Osteocyte (in vitro differentiated cells): Measurements from ENCODE around the gene SLC12A9. TPM values are rescaled to one million over a fixed set of nuclear protein-coding genes. Genes with fewer than 3 reads are reported as not detected.
A peak's percentile ranks its signal among the peaks of the same experiment; 100 is the strongest.

ENCODE experiments used
- DNase-seq: peaks from one replicate; pipeline ENCODE4 v3.0.0; 2021; ENCODE audit warnings: mixed read lengths; ENCODE audit not compliant: unreplicated experiment; ENCODE audit errors: extremely low spot score
- H3K27ac Mint-ChIP-seq: one replicate; pipeline ENCODE4 v1.8.0; 2021; ENCODE audit warnings: mild to moderate bottlenecking, mixed read lengths; ENCODE audit not compliant: unreplicated experiment
- H3K27me3 Mint-ChIP-seq: one replicate; pipeline ENCODE4 v1.8.0; 2021; ENCODE audit warnings: mixed read lengths; ENCODE audit not compliant: unreplicated experiment
- H3K36me3 Mint-ChIP-seq: one replicate; pipeline ENCODE4 v1.8.0; 2021; ENCODE audit warnings: mixed read lengths; ENCODE audit not compliant: unreplicated experiment
- H3K4me1 Mint-ChIP-seq: one replicate; pipeline ENCODE4 v1.8.0; 2021; ENCODE audit warnings: mixed read lengths; ENCODE audit not compliant: unreplicated experiment
- H3K4me3 Mint-ChIP-seq: one replicate; pipeline ENCODE4 v1.8.0; 2021; ENCODE audit warnings: mild to moderate bottlenecking, moderate library complexity, mixed read lengths; ENCODE audit not compliant: unreplicated experiment
- H3K9me3 Mint-ChIP-seq: one replicate; pipeline ENCODE4 v1.8.0; 2021; ENCODE audit warnings: mixed read lengths; ENCODE audit not compliant: unreplicated experiment
- total RNA-seq: library from RNA; stranded (reverse); gene quantifications from 2 replicates; pipeline ENCODE4 v1.2.1, GENCODE V29; 2021
- TF ChIP-seq, protein P1 (sequence below): fragments of 200-600 bp; sonication (generic); IDR thresholded peaks from 2 replicates; pipeline ENCODE4 v1.5.0; 2021; ENCODE audit warnings: antibody characterized with exemption, mild to moderate bottlenecking, moderate library complexity

The SLC12A9 gene
- total RNA-seq, 1 donor from 2014 or later = 32.1 TPM

- Mint-ChIP-seq H3K9me3 (no peaks in the 10 kb centered on the region), H3K4me1 (peaks cover 12% of the 10 kb centered on the region), H3K36me3 (peaks cover 9% of the 10 kb centered on the region), H3K27ac (peak overlapping the region; percentile 63), H3K4me3 (no peak overlapping the region), H3K27me3 (no peaks in the 10 kb centered on the region)
- DNase-seq = no peak
- TF ChIP-seq, protein P1, sequence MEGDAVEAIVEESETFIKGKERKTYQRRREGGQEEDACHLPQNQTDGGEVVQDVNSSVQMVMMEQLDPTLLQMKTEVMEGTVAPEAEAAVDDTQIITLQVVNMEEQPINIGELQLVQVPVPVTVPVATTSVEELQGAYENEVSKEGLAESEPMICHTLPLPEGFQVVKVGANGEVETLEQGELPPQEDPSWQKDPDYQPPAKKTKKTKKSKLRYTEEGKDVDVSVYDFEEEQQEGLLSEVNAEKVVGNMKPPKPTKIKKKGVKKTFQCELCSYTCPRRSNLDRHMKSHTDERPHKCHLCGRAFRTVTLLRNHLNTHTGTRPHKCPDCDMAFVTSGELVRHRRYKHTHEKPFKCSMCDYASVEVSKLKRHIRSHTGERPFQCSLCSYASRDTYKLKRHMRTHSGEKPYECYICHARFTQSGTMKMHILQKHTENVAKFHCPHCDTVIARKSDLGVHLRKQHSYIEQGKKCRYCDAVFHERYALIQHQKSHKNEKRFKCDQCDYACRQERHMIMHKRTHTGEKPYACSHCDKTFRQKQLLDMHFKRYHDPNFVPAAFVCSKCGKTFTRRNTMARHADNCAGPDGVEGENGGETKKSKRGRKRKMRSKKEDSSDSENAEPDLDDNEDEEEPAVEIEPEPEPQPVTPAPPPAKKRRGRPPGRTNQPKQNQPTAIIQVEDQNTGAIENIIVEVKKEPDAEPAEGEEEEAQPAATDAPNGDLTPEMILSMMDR = no peak
Observed at GRCh38 chr7:100856871-100857282, 4.4 kb downstream of the SLC12A9 start.

GRCh38 chr7:100859856-100860255 is 7.3 kb downstream of the SLC12A9 start:
- TF ChIP-seq, protein P1 = no peak
- Mint-ChIP-seq H3K9me3 (no peaks in the 10 kb centered on the region), H3K27ac (no peak overlapping the region), H3K27me3 (no peaks in the 10 kb centered on the region), H3K36me3 (peaks cover 10% of the 10 kb centered on the region), H3K4me1 (peaks cover 7% of the 10 kb centered on the region), H3K4me3 (no peak overlapping the region)
- no peak for DNase-seq

DNA sequence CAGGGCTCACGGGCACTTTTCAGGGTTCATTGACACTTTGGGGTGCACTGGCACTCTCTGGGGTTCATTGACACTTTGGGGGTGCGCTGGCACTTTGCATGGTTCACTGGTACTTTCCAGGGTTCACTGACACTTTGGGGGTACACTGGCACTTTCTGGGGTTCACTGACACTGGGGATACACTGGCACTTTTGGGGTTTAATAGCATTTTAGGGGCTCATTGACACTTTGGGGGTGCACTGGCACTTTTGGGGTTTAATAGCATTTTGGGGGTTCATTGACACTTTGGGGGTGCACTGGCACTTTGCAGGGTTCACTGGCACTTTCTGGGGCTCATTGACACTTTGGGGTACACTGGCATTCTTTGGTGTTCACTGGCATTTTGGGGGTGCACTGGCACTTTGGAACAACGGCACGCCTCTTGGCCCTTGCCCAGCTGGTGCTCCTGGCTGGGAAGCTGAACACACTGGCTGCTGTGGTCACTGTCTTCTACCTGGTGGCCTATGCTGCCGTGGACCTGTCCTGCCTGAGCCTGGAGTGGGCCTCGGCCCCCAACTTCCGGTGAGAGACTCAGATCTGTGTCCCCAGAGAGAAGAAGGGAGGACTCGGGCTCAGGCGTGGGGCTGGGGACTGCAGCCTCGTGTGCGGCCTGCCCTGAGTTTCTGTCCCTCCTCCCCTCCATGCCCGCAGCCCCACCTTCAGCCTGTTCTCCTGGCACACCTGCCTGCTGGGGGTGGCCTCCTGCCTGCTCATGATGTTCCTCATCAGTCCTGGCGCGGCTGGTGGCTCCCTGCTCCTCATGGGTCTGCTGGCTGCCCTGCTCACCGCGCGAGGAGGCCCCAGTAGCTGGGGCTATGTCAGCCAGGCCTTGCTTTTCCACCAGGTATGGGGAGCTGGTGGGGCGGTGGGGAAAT is 8.4 kb downstream of the SLC12A9 start:
- H3K4me3 Mint-ChIP-seq = no peak overlapping the region

DNA sequence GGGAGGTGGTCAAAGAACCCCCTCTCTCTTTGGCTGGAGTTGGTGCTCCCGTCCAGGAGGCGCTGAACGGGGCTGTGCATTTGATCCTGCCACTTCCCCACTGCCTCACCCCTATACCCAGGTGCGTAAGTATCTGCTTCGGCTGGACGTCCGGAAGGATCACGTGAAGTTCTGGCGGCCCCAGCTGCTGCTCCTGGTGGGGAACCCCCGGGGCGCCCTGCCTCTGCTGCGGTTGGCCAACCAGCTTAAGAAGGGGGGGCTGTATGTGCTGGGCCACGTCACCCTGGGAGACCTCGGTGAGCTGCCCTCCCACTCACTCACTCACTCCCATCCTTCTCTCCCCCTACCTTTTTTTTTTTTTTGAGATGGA is 9.1 kb downstream of the SLC12A9 start:
- no peak overlapping the region for H3K27ac Mint-ChIP-seq
- H3K4me1 Mint-ChIP-seq = peaks cover 17% of the 10 kb centered on the region
- no peak overlapping the region for H3K4me3 Mint-ChIP-seq
- TF ChIP-seq, protein P1 = no peak
- no peaks in the 10 kb centered on the region for H3K9me3 Mint-ChIP-seq
- H3K36me3 Mint-ChIP-seq = peaks cover 10% of the 10 kb centered on the region
- no peak for DNase-seq
- H3K27me3 Mint-ChIP-seq = no peaks in the 10 kb centered on the region

More for the DNA sequence above, 8.4 kb downstream of the SLC12A9 start:
- H3K27me3 Mint-ChIP-seq = no peaks in the 10 kb centered on the region
- H3K27ac Mint-ChIP-seq = no peak overlapping the region
- DNase-seq = no peak
- TF ChIP-seq, protein P1 = no peak
- peaks cover 13% of the 10 kb centered on the region for H3K4me1 Mint-ChIP-seq
- H3K36me3 Mint-ChIP-seq = peaks cover 10% of the 10 kb centered on the region
- no peaks in the 10 kb centered on the region for H3K9me3 Mint-ChIP-seq

- Mint-ChIP-seq H3K9me3 (no peaks in the 10 kb centered on the region), H3K36me3 (peaks cover 12% of the 10 kb centered on the region), H3K4me1 (peaks cover 22% of the 10 kb centered on the region), H3K27me3 (no peaks in the 10 kb centered on the region), H3K27ac (no peak overlapping the region), H3K4me3 (no peak overlapping the region)
- TF ChIP-seq, protein P1 = no peak
- no peak for DNase-seq
Observed at GRCh38 chr7:100863406-100863950, 11.0 kb downstream of the SLC12A9 start.
